SU-DHL-6 (cell line): ENCODE measurements around the gene PTPRG.

Source experiments
- EZH2phosphoT487 ChIP-seq: fragments of 200-600 bp; sonication (generic), shearing (Covaris generic); conservative IDR thresholded peaks from 2 replicates; pipeline ENCODE4 v1.6.1; 2018; ENCODE audit warnings: mild to moderate bottlenecking, antibody characterized with exemption, low read length, moderate library complexity, mixed read lengths
- TF ChIP-seq, protein P1 (sequence below): fragments of 200-600 bp; sonication (generic); IDR thresholded peaks from one replicate; pipeline ENCODE4 v1.5.1; 2017; ENCODE audit warnings: antibody characterized with exemption, mild to moderate bottlenecking, low read length, moderate library complexity; ENCODE audit not compliant: insufficient read depth, poor library complexity, severe bottlenecking

- TF ChIP-seq, protein P1, sequence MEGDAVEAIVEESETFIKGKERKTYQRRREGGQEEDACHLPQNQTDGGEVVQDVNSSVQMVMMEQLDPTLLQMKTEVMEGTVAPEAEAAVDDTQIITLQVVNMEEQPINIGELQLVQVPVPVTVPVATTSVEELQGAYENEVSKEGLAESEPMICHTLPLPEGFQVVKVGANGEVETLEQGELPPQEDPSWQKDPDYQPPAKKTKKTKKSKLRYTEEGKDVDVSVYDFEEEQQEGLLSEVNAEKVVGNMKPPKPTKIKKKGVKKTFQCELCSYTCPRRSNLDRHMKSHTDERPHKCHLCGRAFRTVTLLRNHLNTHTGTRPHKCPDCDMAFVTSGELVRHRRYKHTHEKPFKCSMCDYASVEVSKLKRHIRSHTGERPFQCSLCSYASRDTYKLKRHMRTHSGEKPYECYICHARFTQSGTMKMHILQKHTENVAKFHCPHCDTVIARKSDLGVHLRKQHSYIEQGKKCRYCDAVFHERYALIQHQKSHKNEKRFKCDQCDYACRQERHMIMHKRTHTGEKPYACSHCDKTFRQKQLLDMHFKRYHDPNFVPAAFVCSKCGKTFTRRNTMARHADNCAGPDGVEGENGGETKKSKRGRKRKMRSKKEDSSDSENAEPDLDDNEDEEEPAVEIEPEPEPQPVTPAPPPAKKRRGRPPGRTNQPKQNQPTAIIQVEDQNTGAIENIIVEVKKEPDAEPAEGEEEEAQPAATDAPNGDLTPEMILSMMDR, result no peak
- no peak for TF ChIP-seq EZH2phosphoT487
Measured at GRCh38 chr3:61928039-61928438, 366.7 kb downstream of the PTPRG start.
